NCI-H748 (cell line): ENCODE data around the gene WFIKKN2.
"Not testable (repeated sequence)": the region's sequence is repeated elsewhere in the genome, so short reads cannot be mapped to it uniquely, and the experiment has no call there.

Source experiments
- DNase-seq: peaks from one replicate; lab custom pipeline; 2025; ENCODE audit not compliant: unreplicated experiment; lab: John Stamatoyannopoulos, UW

Gene WFIKKN2, protein sequence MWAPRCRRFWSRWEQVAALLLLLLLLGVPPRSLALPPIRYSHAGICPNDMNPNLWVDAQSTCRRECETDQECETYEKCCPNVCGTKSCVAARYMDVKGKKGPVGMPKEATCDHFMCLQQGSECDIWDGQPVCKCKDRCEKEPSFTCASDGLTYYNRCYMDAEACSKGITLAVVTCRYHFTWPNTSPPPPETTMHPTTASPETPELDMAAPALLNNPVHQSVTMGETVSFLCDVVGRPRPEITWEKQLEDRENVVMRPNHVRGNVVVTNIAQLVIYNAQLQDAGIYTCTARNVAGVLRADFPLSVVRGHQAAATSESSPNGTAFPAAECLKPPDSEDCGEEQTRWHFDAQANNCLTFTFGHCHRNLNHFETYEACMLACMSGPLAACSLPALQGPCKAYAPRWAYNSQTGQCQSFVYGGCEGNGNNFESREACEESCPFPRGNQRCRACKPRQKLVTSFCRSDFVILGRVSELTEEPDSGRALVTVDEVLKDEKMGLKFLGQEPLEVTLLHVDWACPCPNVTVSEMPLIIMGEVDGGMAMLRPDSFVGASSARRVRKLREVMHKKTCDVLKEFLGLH

DNA sequence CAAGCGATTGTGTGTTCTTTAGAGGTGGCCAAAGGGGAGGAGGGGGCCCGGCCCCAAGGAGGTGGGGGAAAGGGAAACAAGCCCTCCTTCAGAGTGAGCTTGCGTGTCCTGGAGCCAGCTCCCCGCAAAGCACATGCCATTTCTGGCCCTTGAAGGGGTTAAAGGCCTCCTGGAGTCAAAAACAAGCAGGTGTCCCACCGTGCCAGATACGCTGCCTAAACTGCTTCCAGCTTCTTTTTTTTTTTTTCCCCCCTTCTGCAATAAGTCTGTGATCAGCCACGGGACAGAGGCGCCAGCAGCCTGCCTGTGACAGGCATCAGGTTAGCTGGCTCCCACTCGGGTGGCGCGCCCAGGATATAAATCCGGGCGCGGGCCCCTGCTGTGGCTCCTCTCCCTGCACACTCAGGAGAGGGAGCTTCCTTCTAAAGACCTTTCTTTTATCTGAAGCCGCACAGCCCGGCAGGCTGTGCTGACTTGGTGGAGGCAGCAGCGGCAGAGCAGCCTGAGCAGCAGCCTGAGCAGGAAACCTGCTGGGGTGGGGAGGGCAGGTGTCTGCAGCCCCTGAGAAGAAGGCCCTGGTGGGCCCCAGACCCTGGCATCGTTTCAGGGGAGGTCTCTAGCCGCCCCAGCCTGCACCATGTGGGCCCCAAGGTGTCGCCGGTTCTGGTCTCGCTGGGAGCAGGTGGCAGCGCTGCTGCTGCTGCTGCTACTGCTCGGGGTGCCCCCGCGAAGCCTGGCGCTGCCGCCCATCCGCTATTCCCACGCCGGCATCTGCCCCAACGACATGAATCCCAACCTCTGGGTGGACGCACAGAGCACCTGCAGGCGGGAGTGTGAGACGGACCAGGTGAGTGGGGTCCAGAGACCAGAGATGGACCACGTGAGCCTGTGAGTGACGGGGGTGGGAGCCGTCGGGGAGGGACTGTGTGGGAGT, at the start of gene WFIKKN2:
WFIKKN2 (plus strand) TSS at position 286 of the 934 bp plus-strand sequence; CDS start at position 638, 352 bp downstream.
- no peak for DNase-seq

DNA sequence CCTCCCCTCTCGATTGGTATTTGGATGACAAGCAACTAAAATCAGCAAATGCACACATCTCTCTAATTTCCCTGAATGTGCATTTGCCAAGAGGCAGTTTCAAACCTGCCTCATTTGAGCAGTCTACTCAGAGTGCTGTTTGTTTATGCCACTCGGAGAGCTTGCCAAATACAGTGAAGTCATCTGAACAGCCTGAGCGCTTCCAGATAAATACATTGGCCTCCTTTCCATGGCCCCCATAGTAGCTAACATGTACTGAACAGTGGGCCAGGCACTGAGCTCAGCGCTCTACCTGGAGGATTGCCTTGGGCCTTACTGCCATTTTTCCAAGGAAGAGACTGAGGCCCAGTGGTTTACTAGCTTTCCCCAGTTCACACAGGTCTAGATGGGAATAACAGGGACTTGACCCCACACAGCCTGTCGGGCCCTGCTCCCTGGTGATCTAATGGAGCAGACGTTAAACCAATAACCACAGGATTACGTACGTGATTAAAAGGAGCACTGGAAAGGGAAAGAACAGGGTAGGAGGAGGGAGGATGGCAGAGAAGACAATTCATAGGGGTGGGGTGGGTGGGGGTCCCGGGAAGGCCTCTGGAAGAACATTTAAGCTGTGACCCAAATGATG, 49.3 kb upstream of the WFIKKN2 start:
- DNase-seq = no peak

DNA sequence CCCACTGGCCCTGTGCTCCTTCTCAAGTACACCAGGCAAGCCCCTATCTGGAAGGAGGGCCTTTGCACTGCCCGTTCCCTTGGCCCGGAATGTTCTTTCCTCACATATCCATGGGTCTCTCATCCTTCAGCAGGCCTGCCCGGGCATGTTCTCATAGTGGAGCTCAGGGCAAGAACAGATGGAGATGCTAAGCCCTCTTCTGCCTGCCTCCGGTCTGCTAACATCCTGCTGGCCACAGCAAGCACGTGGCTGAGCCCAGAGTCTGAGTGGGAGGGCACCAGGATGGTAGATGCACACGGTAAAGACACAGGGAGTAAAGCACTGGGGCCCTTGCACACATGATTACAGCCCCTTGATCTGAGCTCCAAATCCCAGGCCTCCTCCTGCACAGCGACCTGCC, 48.3 kb upstream of the WFIKKN2 start:
- DNase-seq = no peak

DNA sequence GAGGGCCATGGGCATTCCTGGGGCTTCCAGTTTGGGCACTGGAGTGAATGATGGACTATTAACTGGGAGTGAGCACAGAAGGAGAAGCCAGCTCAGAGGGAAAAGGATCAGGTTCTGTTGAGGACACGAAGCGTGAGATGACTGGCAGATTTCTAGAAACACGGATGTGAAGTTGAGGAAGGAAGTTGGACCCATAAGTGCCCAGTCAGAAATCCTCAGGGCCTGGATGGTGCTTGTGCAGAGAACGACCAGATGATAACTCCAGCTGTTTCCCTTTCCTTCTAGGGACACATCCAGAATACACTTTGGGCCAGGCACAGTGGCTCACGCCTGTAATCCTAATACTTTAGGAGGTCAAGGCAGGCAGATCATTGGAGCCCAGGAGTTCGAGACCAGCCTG, 44.8 kb upstream of the WFIKKN2 start:
- DNase-seq = no peak

DNA sequence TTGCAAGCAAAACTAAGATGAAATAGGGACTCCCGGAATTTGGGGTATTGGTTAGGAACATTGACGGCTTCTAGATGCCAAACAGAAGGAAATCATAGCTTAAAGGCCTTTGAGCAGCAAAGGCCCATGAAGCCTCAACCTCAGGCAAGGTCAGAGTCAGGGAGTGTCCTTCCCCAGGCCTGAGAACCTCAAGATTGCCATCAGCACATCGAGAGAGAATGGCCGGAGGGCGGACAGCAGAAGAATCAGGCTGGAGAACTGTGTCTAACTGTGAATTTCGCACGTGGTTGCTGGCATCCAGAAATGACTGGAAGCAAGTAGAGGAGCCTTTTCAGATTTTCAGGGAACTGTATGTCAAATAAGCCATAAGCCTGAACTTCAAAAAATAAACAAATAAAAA, 43.3 kb upstream of the WFIKKN2 start:
- DNase-seq = no peak

DNA sequence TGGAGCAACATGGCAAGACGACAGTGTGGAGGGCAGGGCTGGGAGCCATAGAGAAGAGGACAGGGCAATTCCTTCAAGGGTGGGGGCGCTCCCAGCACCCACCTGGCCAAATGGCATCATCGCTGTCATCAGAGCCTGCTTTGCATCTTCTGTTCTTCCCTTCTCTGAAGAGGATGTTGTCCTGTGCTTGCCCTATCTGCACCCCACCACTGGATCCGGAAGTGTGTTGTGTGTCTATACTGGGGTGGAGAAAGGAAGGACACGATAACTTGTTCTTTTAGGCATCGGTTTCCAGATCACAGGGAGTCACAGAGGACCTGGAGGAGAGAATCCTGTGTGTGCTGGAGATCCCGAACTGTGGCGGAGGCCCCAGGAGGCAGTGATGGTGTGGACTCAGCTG, 42.4 kb upstream of the WFIKKN2 start:
- DNase-seq = no peak

DNA sequence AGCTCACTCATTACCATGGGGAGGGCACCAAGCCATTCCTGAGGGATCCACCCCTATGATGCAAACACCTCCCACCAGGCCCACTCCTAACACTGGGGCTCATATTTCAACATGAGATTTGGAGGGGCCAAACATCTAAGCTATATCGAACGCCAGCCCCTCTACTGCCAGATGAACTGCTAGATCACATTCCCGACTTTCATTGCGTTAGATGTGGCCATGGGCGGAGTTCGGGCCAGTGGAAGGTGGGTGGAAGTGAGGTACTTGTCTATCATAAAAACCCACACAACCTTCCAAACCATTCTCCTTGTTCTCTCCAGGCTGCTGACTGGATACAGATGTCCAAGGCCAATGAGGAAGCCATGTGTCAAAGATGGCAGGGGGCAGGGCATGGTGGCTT, 41.0 kb upstream of the WFIKKN2 start:
- DNase-seq = no peak

DNA sequence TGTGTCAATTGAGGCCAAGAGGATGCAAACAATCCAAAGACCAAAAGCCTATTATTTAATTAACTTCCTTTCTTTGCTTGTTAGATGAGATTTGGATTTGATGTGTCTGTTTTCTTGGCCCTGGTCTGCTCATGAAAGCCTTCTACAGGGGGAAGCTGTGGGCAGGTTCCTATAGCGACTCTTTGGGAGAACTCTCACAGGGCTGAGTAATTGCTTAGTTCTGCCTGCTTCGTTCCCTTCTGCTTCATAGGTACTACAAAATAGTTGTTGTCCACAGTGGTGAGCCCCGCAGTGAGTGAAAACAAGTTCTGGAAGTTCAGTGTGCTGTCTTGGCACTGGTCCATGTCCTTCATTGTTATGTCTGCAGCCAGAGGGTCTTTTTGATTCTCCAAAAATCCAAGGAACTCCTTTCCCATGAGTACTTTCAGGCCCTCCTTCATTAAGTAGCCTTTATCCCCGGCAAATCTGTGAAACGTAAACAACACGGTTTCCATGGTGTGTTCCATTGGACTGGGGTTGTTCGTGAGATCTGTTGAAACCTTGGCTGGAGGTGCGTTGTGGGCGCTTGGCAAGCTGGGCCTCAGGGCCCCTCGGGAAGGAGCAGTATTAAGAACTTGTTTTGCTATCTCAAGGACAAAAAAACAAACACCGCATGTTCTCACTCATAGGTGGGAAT, 38.1 kb upstream of the WFIKKN2 start:
- DNase-seq = no peak

DNA sequence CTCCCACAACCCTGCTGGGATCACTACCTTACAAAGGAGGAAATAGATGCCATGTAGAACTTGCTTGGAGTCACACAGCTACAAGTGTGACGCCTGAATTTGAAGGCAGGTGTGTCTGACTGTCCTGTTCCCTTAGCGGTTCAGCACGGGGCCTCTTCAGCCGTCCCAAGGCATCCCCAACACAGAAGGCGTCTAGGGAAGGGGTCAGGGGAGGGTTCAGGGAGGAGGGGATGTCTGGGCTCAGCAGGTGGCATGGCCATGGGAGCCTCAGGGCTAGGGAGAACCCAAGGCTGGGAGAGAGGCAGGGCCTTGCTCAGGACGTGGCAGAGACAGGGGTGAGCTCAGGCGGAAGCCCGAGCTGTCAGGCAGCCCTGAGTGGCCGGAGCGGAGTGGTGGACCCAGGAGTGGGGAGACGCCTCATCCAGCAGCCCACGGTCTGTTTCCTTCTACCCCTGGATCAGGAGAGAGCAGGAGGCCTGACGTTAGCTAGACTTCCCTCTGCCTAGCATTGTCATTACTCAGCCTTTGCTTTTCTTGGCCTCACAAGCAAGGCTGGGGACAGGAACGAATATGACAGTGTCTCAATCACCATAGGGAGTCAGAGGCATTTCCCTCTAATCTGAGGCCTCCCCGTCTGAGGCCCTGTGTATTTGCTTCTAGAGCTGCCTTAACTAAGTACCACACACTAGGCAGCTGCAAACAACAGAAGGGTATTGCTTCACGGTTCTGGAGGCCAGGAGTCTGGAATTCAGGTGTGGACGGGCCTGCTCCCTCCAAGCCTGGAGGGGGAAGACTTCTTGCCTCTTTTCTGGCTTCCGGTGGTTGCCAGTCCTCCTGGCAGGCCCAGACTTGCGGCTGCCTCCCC, 36.7 kb upstream of the WFIKKN2 start:
- no peak for DNase-seq

DNA sequence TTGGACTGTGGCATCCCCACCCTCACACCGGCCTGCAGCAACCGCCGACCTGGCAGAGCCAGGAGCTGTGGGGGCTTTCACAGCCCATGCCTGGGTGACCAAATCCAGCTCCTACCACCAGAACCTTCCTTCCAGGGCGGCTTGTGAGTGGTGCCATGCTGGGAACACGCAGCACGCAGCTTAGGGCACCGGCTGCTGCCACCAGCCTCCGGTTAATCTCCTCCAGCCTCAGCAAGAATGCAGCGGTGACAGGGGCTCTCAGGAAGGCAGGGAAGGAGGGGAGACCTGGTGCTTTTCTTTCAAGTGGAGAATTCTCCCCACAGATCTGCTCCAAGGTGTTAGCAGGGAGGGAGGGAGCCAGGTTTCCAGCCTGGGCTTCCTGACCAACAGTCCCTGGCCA, 35.8 kb upstream of the WFIKKN2 start:
- DNase-seq = no peak

DNA sequence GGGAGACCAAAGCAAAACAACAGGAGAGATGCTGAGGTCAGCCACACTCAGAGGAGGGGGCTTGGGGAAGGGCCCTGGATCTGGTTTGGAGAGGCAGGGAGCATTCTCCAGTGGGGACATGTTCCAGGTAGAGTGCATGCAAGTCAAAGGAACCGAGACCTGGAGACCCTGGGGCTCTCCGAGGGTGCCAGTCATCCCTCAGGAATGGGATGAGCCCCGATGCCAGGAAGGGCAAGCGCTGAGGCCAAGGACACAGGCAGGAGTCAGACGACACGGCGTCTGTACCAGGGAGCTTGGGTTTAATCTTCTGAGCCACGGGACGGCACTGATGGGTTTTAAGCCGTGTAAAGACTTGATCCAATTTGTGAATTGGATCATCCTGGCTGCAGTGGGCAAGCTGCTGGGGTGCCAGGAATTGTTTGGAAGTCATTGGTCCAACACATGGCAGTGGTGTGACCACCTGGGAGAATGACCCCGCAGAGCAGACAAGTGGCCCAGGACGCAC, 35.1 kb upstream of the WFIKKN2 start:
- DNase-seq = no peak

DNA sequence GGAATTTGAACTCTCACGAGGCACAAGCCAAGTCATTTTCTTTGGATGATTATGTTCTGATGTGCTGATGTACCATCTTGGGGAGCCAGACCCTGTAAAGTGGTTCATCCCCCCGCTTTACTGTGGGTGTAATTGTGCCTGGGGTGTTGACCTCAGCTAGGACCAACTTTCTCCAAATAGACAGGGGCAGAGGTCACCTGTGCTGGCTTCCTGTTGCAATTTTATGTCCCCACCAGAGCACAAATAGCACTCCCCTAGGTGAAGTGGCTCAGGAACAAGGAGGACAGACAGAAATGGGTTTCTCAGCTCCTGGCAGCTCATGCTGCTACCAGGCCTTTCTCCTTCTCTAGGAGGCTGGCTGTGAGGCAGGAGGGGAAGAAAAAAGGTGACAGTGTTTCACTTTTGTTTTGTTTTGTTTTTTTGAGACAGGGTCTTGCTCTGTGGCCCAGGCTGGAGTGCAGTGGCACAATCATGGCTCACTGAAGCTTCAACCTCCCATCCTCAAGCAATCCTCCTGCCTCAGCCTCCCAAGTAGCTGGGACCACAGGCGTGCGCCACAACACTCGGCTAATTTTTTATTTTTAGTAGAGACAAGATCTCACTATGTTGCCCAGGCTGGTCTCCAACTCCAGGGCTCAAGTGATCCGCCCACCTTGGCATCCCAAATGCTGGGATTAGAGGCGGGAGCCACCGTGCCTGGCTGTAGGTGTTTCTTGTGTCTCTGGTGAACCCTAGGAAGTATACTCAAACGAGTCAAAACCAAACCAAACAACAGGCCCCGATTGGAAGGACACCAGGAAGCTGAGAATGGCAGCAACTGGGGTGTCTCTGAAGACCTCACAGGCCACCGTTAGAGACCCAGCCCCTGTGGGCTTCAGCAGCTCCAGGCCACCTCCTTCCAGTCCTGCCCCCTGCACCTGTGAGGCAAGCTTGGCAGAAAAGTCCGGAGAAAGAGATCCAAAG, 32.5 kb upstream of the WFIKKN2 start:
- no peak for DNase-seq

DNA sequence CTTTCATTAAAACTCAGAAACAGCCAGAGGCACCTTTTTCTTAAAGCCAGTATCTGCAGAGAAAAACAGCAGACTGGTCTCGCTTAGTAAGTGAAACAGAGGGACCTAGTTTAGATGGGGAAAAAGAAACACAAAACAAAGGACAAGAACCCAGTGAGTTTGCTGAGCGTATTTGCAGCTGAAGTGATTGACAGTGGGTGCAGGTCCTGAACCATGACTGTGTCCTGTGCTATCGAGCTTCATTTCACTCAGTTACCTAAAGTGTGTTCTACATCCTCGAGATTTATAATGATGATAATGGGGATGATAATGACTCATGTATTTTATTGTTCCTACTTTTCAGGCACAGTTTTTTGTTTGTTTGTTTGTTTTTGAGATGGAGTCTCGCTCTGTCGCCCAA, 31.7 kb upstream of the WFIKKN2 start:
- no peak for DNase-seq

DNA sequence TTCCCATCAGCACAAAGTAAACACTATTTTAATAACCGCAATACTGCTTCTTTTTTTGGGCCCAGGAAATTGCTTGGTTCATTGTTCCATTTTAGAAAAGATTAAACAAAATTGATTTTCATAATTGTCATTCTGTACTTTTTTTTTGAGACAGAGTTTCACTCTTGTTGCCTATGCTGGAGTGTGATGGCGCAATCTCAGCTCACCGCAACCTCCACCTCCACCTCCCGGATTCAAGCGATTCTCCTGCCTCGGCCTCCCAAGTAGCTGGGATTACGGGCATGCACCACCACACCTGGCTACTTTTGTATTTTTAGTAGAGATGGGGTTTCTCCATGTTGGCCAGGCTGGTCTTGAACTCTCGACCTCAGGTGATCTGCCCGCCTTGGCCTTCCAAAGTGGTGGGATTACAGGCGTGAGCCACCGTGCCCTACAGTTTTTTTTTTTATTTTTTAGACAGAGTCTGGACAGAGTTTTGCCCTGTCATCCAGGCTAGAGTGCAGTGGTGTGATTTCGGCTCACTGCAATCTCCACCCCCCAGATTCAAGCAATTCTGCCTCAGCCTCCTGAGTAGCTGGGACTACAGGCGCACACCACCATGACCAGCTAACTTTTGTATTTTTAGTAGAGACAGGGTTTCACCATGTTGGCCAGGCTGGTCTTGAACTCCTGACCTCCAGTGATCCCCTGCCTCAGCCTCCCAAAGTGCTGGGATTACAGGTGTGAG, 30.5 kb upstream of the WFIKKN2 start:
- DNase-seq = not testable (repeated sequence)

DNA sequence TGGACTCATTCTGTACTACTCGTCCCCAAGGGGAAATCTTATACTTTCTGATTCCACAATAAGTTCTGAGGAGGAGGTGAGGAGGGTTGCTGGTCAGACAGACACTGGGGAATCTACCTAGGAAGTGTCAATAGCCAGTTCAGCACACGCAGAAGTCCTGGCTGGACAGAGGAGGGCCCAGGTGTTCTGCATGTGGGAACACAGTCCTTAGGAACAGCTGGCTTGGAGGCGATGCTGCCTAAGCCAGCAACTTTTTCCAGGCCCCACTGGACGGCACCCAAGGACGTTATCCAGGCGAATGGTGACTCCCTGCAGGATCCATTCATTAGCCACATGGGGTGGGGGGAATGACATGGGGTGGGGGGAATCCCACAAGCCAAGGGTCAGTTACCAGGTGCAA, 29.9 kb upstream of the WFIKKN2 start:
- no peak for DNase-seq

DNA sequence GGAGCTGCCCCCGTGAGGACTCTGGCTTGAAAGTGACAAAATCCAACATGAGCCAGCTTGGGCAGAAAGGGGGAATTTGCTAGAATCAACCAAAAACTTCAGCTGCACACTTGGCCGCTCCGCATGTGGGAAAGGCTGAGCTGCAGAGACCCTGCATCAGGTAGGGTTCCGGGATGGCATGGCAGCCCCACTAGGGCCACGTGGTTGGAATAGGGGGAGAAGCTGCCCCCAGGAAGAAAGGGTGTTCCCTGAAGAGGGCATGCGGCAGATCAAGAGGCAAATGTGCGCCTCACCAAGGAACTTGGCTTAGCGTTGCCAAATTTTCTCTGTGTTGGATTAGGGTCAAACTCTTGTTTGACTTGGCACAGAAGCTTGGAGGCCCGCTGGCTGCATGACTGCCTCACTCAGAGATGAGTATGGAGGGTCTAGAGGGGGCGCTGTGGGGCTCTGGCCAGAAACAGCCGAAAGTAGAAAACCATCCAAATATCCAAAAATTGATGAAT, 29.2 kb upstream of the WFIKKN2 start:
- DNase-seq = no peak

DNA sequence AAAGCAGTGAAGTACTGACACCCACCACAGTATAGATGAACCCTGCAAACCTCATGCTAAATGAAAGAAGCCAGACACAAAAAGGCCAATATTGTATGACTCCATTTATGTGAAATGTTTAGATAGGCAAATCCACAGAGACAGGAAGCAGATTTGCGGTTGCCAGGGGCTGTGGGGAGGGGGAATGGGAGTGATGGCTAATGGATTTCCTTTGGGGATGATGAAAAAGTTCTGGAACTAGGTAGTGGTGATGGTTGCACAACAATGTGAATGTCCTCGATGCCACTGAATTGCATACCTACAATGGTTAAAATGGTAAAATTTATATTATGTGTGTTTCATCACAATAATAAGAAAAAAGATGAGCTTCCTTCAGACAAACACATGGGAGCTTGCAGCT, 28.4 kb upstream of the WFIKKN2 start:
- no peak for DNase-seq

DNA sequence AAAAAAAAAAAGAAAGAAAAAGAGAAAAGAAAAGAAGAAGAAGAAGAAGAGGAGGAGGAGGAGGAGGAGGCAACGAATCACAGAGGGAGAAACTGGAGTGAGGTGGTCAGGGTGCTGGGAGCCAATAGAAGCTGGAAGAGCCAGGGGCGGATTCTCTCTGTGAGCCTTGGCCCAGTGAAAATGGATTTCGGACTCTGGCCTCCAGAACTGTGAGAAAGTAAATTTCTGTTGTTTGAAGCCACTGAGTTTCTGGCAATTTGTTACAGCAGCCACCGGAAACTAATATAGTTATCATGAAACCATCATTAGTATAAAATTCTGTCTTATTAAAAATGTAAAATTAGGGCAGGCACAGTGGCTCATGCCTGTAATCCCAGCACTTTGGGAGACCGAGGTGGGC, 27.7 kb upstream of the WFIKKN2 start:
- DNase-seq = no peak
